Activated naive CD4-positive, alpha-beta T cell treated with anti-CD3 and anti-CD28 coated beads for 36 hours (primary cell): ENCODE measurements around the gene MAPK6. TPM values are rescaled to one million over a fixed set of nuclear protein-coding genes. Genes with fewer than 3 reads are reported as not detected.

Source experiments
- CTCF ChIA-PET: fragments of 350-600 bp; sonication (Branson Sonifier 250); formaldehyde crosslinking; loops from one replicate; lab custom pipeline; 2021; ENCODE audit warnings: antibody characterized with exemption; lab: Charles Lee
- DNase-seq: peaks from one replicate; pipeline ENCODE4 v3.0.0-alpha.2; 2020
- H3K27ac Mint-ChIP-seq: one replicate; pipeline ENCODE4 v1.8.0; 2021; ENCODE audit warnings: mild to moderate bottlenecking, mixed read lengths
- H3K27me3 Mint-ChIP-seq: one replicate; pipeline ENCODE4 v1.8.0; 2021; ENCODE audit warnings: low read depth, mixed read lengths
- H3K36me3 Mint-ChIP-seq: one replicate; pipeline ENCODE4 v1.8.0; 2021; ENCODE audit warnings: low read depth, mixed read lengths
- H3K4me1 Mint-ChIP-seq: one replicate; pipeline ENCODE4 v1.8.0; 2021; ENCODE audit warnings: low read depth, mixed read lengths
- H3K4me3 Mint-ChIP-seq: one replicate; pipeline ENCODE4 v1.8.0; 2021; ENCODE audit warnings: mild to moderate bottlenecking, moderate library complexity, mixed read lengths
- H3K9me3 Mint-ChIP-seq: one replicate; pipeline ENCODE4 v1.8.0; 2021; ENCODE audit warnings: mixed read lengths
- intact Hi-C: fragments of 100-400 bp; cut with micrococcal nuclease; formaldehyde crosslinking; loops from one replicate; pipeline ENCODE4 v1.15.1; 2023
- total RNA-seq, 2 experiments: library from RNA; stranded (reverse); gene quantifications; one replicate each; pipeline ENCODE4 v1.2.3, GENCODE V29; 2021

Gene MAPK6
- total RNA-seq, 2 experiments from 2014 or later, result 16.7 to 17.2 TPM

DNA sequence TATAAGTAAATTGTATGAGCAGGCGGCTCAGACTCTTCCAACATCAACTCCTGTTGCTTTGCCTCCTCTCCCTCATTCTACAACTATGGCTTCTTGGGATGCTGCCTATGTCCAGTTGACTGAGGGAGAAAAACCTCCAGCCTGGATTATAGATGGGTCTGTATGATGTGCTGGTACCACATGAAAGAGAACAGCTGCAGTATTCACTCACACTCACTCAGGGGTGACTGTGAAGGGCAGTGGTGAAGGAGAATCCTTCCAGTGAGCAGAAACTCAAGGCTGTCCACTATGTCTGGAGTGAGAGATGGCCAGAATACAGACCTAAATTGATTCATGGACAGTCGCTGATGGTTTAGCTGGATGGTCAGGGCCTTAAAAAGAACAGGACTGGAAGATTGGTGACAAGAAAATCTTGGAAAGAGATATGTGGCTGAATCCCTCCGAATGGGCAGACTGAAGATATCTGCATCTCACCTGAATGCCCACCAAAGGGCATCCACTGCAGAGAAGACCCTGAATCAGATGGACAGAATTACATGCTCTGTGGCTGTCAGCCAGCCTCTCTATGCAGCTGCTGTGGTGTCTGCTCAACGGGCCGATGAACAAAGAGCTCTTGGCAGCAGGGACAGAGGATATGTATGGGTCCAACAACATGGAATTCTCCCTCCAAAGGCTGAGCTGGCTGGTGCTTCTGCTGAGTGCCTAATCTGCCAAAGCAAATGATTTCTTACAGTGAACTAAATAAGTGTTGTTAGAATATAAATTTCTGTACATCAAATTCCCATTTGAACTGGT is 95.4 kb downstream of the MAPK6 start:
- Mint-ChIP-seq H3K4me3 (no peak overlapping the region), H3K4me1 (peaks cover 20% of the 10 kb centered on the region), H3K27ac (no peak overlapping the region), H3K9me3 (no peaks in the 10 kb centered on the region), H3K27me3 (peaks cover 17% of the 10 kb centered on the region), H3K36me3 (no peaks in the 10 kb centered on the region)
- intact Hi-C loops, result no loop called here
- no peak for DNase-seq
- CTCF ChIA-PET, result interaction anchor here (1.1 kb wide), 1 partner anchor 113 kb away, joined by 3 read pairs; no protein-coding TSS in a partner anchor

- Mint-ChIP-seq H3K36me3 (no peaks in the 10 kb centered on the region), H3K9me3 (no peaks in the 10 kb centered on the region), H3K27me3 (peaks cover 8% of the 10 kb centered on the region), H3K4me3 (no peak overlapping the region), H3K4me1 (peaks cover 16% of the 10 kb centered on the region), H3K27ac (no peak overlapping the region)
- intact Hi-C loops, result no loop called here
- no peak for DNase-seq
- CTCF ChIA-PET, result no interaction called here
Observed at GRCh38 chr15:52115598-52116427, 96.8 kb downstream of the MAPK6 start.

Other genes starting within 250 kb of the MAPK6 start
- 10 to 100 TPM; 45.9 to 52.8 TPM for gene TMOD3, start 189.6 kb upstream of the MAPK6 start, total RNA-seq
- 10 to 100 TPM; 21.0 to 23.8 TPM for gene LEO1, start 47.4 kb upstream of the MAPK6 start, total RNA-seq
- gene BCL2L10, start 93.6 kb downstream of the MAPK6 start, total RNA-seq, result not detected
- gene GNB5, start 172.2 kb downstream of the MAPK6 start, total RNA-seq, result 10 to 100 TPM; 23.2 to 23.6 TPM